GM18861 (cell line): ENCODE data around the gene NHS.

ENCODE experiments used
- ATAC-seq: cut with Tn5 transposase; IDR thresholded peaks from one replicate; pipeline ENCODE4 v1.9.1; 2021; ENCODE audit not compliant: unreplicated experiment

NHS gene

GRCh38 chrX:17405225-17405969 lies 30.4 kb downstream of the NHS start:
- ATAC-seq: no peak

- no peak for ATAC-seq
Measured at GRCh38 chrX:17409566-17410290, 34.7 kb downstream of the NHS start.

- ATAC-seq: no peak
Measured at GRCh38 chrX:17410651-17411050, 35.7 kb downstream of the NHS start.

- no peak for ATAC-seq
Measured at GRCh38 chrX:17411205-17411604, 36.2 kb downstream of the NHS start.

GRCh38 chrX:17412692-17413091 lies 37.7 kb downstream of the NHS start:
- ATAC-seq: no peak

GRCh38 chrX:17413228-17413627 lies 38.2 kb downstream of the NHS start:
- no peak for ATAC-seq

GRCh38 chrX:17414027-17414658 lies 39.1 kb downstream of the NHS start:
- ATAC-seq: no peak

- no peak for ATAC-seq
Measured at GRCh38 chrX:17414839-17415238, 39.8 kb downstream of the NHS start.

- ATAC-seq: no peak
Measured at GRCh38 chrX:17415242-17415810, 40.3 kb downstream of the NHS start.

- ATAC-seq: no peak
Measured at GRCh38 chrX:17417372-17417771, 42.4 kb downstream of the NHS start.

- no peak for ATAC-seq
Measured at GRCh38 chrX:17425136-17425535, 50.1 kb downstream of the NHS start.

GRCh38 chrX:17425551-17425950 lies 50.6 kb downstream of the NHS start:
- ATAC-seq: no peak

GRCh38 chrX:17431171-17431570 lies 56.2 kb downstream of the NHS start:
- no peak for ATAC-seq

- ATAC-seq: no peak
Measured at GRCh38 chrX:17432158-17432557, 57.2 kb downstream of the NHS start.

- ATAC-seq: no peak
Measured at GRCh38 chrX:17433965-17434364, 59.0 kb downstream of the NHS start.

- no peak for ATAC-seq
Measured at GRCh38 chrX:17435476-17435875, 60.5 kb downstream of the NHS start.

- no peak for ATAC-seq
Measured at GRCh38 chrX:17438221-17438620, 63.2 kb downstream of the NHS start.

GRCh38 chrX:17440258-17440657 lies 65.3 kb downstream of the NHS start:
- ATAC-seq: no peak

GRCh38 chrX:17440836-17441235 lies 65.8 kb downstream of the NHS start:
- no peak for ATAC-seq

GRCh38 chrX:17441965-17442364 lies 67.0 kb downstream of the NHS start:
- ATAC-seq: no peak

- no peak for ATAC-seq
Measured at GRCh38 chrX:17442898-17443297, 67.9 kb downstream of the NHS start.

- ATAC-seq: no peak
Measured at GRCh38 chrX:17443556-17443955, 68.6 kb downstream of the NHS start.
